Peyer's patch (tissue), 4 donors: ENCODE data around the gene MAP3K13.

ENCODE experiments used
- POLR2A ChIP-seq, 2 donors: fragments of 450-650 bp; IDR thresholded peaks; one replicate each; pipeline ENCODE4 v1.5.1; 2017; ENCODE audit warnings: antibody characterized with exemption in 2 of 2, mild to moderate bottlenecking in 2 of 2, moderate library complexity in 2 of 2
- TF ChIP-seq, protein P1 (sequence below), 6 experiments: fragments of 450-650 bp in 4 of 6; fragments of 200-600 bp in 2 of 6; sonication (generic) in 1 of 6; IDR thresholded peaks; one replicate each; pipeline ENCODE4 v1.5.1; 2017 to 2019; ENCODE audit warnings: antibody characterized with exemption in 6 of 6, mild to moderate bottlenecking in 3 of 6, moderate library complexity in 1 of 6

DNA sequence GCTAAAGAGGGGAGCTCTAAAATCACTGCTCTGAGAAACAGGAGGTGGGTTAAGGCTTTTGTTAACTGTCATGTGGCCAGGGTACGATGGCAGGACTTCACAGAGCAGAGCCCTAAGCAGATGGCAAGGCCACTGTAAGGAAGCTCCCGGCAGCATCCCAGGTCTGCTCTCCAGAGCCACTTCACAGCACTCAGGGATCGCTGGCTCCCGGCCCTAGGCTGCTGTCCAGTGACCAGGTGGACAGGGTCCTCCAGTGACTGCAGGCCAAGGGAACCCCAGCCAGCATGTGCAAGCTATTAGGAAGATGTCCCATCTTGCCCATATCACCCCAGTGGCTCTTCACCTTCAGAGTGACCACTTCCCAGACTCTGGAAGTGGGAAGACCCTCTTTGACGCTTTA lies 125.5 kb downstream of the MAP3K13 start:
- TF ChIP-seq, protein P1, sequence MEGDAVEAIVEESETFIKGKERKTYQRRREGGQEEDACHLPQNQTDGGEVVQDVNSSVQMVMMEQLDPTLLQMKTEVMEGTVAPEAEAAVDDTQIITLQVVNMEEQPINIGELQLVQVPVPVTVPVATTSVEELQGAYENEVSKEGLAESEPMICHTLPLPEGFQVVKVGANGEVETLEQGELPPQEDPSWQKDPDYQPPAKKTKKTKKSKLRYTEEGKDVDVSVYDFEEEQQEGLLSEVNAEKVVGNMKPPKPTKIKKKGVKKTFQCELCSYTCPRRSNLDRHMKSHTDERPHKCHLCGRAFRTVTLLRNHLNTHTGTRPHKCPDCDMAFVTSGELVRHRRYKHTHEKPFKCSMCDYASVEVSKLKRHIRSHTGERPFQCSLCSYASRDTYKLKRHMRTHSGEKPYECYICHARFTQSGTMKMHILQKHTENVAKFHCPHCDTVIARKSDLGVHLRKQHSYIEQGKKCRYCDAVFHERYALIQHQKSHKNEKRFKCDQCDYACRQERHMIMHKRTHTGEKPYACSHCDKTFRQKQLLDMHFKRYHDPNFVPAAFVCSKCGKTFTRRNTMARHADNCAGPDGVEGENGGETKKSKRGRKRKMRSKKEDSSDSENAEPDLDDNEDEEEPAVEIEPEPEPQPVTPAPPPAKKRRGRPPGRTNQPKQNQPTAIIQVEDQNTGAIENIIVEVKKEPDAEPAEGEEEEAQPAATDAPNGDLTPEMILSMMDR (IDR thresholded peaks at IDR 0.05) = no peak
- no peak for TF ChIP-seq POLR2A (IDR thresholded peaks at IDR 0.05)
